Peyer's patch (tissue), 4 donors: ENCODE data around the gene LDB3. TPM values are rescaled to one million over a fixed set of nuclear protein-coding genes. Genes with fewer than 3 reads are reported as not detected.
A peak's percentile ranks its signal among the peaks of the same experiment; 100 is the strongest.

Source experiments
- DNase-seq, 3 donors: peaks; one replicate each; pipeline ENCODE4 v3.0.0-alpha.2; 2017 to 2019
- H3K27ac ChIP-seq, 4 donors: fragments of 200-600 bp; sonication (generic); one replicate each; pipeline ENCODE4 v1.5.1; 2016 to 2019
- H3K27me3 ChIP-seq, 2 donors: fragments of 200-600 bp; sonication (generic); one replicate each; pipeline ENCODE4 v1.5.1; 2019
- H3K36me3 ChIP-seq, 3 donors: fragments of 200-600 bp; sonication (generic); one replicate each; pipeline ENCODE4 v1.5.1; 2016 to 2019
- H3K4me1 ChIP-seq, 4 donors: fragments of 200-600 bp; sonication (generic); one replicate each; pipeline ENCODE4 v1.5.1; 2016 to 2019
- H3K4me3 ChIP-seq, 4 donors: fragments of 200-600 bp; sonication (generic); 1 replicate in 3 of 4; 2 replicates in 1 of 4; pipeline ENCODE4 v1.5.1; 2016 to 2019; ENCODE audit warnings: mild to moderate bottlenecking in 1 of 4
- H3K9me3 ChIP-seq, 4 donors: fragments of 200-600 bp; sonication (generic); one replicate each; pipeline ENCODE4 v1.5.1; 2016 to 2019; ENCODE audit warnings: mild to moderate bottlenecking in 1 of 4
- CTCF ChIP-seq, 6 experiments: fragments of 450-650 bp in 4 of 6; fragments of 200-600 bp in 2 of 6; sonication (generic) in 1 of 6; IDR thresholded peaks; one replicate each; pipeline ENCODE4 v1.5.1; 2017 to 2019; ENCODE audit warnings: antibody characterized with exemption in 6 of 6, mild to moderate bottlenecking in 3 of 6, moderate library complexity in 1 of 6
- POLR2A ChIP-seq, 2 donors: fragments of 450-650 bp; IDR thresholded peaks; one replicate each; pipeline ENCODE4 v1.5.1; 2017; ENCODE audit warnings: antibody characterized with exemption in 2 of 2, mild to moderate bottlenecking in 2 of 2, moderate library complexity in 2 of 2
- total RNA-seq, 4 donors: library from RNA; depleted of rRNA; stranded (reverse); fragments of >200 nt; gene quantifications; one replicate each; pipeline ENCODE4 v1.1.0, GENCODE V29; 2016

Gene LDB3
- total RNA-seq, 4 donors from 2014 or later: 1.3 to 9.1 (median 2.3) TPM

GRCh38 chr10:86670290-86670811, 2.0 kb downstream of the LDB3 start:
- H3K36me3 ChIP-seq: no peaks in the 10 kb centered on the region
- DNase-seq: no peak
- H3K27me3 ChIP-seq: no peaks in the 10 kb centered on the region
- TF ChIP-seq POLR2A (IDR thresholded peaks at IDR 0.05) (no peak), CTCF (IDR thresholded peaks at IDR 0.05) (no peak)
- peak overlapping the region in 1 of 4 donors; percentile 39 for H3K4me3 ChIP-seq
- H3K9me3 ChIP-seq: no peaks in the 10 kb centered on the region
- H3K4me1 ChIP-seq: peaks cover 0 to 14% (median 0%) of the 10 kb centered on the region in 4 donors
- H3K27ac ChIP-seq: peak overlapping the region in 2 of 4 donors; percentile 55 to 84

GRCh38 chr10:86670876-86671275, 2.6 kb downstream of the LDB3 start:
- H3K36me3 ChIP-seq: no peaks in the 10 kb centered on the region
- TF ChIP-seq POLR2A (IDR thresholded peaks at IDR 0.05): no peak
- TF ChIP-seq CTCF (IDR thresholded peaks at IDR 0.05): no peak
- peak overlapping the region in 1 of 4 donors; percentile 10 for H3K4me3 ChIP-seq
- H3K4me1 ChIP-seq: peaks cover 0 to 14% (median 0%) of the 10 kb centered on the region in 4 donors
- no peaks in the 10 kb centered on the region for H3K9me3 ChIP-seq
- no peak for DNase-seq
- H3K27me3 ChIP-seq: no peaks in the 10 kb centered on the region
- H3K27ac ChIP-seq: peak overlapping the region in 2 of 4 donors; percentile 55 to 84

GRCh38 chr10:86671419-86671818, 3.1 kb downstream of the LDB3 start:
- peak overlapping the region in 2 of 4 donors; percentile 55 to 84 for H3K27ac ChIP-seq
- H3K27me3 ChIP-seq: no peaks in the 10 kb centered on the region
- TF ChIP-seq CTCF (IDR thresholded peaks at IDR 0.05) (no peak), POLR2A (IDR thresholded peaks at IDR 0.05) (no peak)
- H3K9me3 ChIP-seq: no peaks in the 10 kb centered on the region
- no peak overlapping the region for H3K4me3 ChIP-seq
- peaks cover 0 to 14% (median 0%) of the 10 kb centered on the region in 4 donors for H3K4me1 ChIP-seq
- no peak for DNase-seq
- H3K36me3 ChIP-seq: no peaks in the 10 kb centered on the region

- H3K27ac ChIP-seq: peak overlapping the region in 2 of 4 donors; percentile 38 to 84
- H3K36me3 ChIP-seq: no peaks in the 10 kb centered on the region
- no peak overlapping the region for H3K4me3 ChIP-seq
- H3K27me3 ChIP-seq: no peaks in the 10 kb centered on the region
- DNase-seq: no peak
- H3K9me3 ChIP-seq: no peaks in the 10 kb centered on the region
- H3K4me1 ChIP-seq: peaks cover 0 to 14% (median 0%) of the 10 kb centered on the region in 4 donors
- TF ChIP-seq POLR2A (IDR thresholded peaks at IDR 0.05) (no peak), CTCF (IDR thresholded peaks at IDR 0.05) (no peak)
Measured at GRCh38 chr10:86671985-86672710, 3.8 kb downstream of the LDB3 start.

- Histone ChIP-seq H3K36me3 (no peaks in the 10 kb centered on the region), H3K27ac (peak overlapping the region in 1 of 4 donors; percentile 84), H3K9me3 (no peaks in the 10 kb centered on the region), H3K27me3 (no peaks in the 10 kb centered on the region), H3K4me1 (peaks cover 0 to 14% (median 0%) of the 10 kb centered on the region in 4 donors), H3K4me3 (no peak overlapping the region)
- TF ChIP-seq CTCF (IDR thresholded peaks at IDR 0.05) (no peak), POLR2A (IDR thresholded peaks at IDR 0.05) (no peak)
- no peak for DNase-seq
Measured at GRCh38 chr10:86673216-86673826, 5.0 kb downstream of the LDB3 start.
